ENCODE results near the gene RALGDS.
"Not testable (repeated sequence)": the region's sequence is repeated elsewhere in the genome, so short reads cannot be mapped to it uniquely, and the experiment has no call there.

The RALGDS gene

GRCh38 chr9:133064241-133065069 lies 56.6 kb downstream of the RALGDS start:
- no peak for DNase-seq

- no peak for DNase-seq
Observed at GRCh38 chr9:133063500-133064231, 57.4 kb downstream of the RALGDS start.

GRCh38 chr9:133063159-133063499 lies 57.9 kb downstream of the RALGDS start:
- DNase-seq: no peak

GRCh38 chr9:133062569-133062968 lies 58.5 kb downstream of the RALGDS start:
- not testable (repeated sequence) for DNase-seq

- not testable (repeated sequence) for DNase-seq
Observed at GRCh38 chr9:133061764-133062145, 59.3 kb downstream of the RALGDS start, which contains the start of gene CEL. TSS of gene CEL (plus strand) at chr9:133061981. CDS start at chr9:133062003, 22 bp downstream.

- not testable (repeated sequence) for DNase-seq
Observed at GRCh38 chr9:133061019-133061763, 59.8 kb downstream of the RALGDS start.

GRCh38 chr9:133060417-133060841 lies 60.6 kb downstream of the RALGDS start:
- no peak for DNase-seq

GRCh38 chr9:133059623-133060022 lies 61.4 kb downstream of the RALGDS start:
- DNase-seq: no peak

- no peak for DNase-seq
Observed at GRCh38 chr9:133058550-133059320, 62.3 kb downstream of the RALGDS start.

GRCh38 chr9:133058071-133058470 lies 63.0 kb downstream of the RALGDS start:
- DNase-seq: no peak

GRCh38 chr9:133057553-133057952 lies 63.5 kb downstream of the RALGDS start:
- DNase-seq: no peak

GRCh38 chr9:133057006-133057405 lies 64.0 kb downstream of the RALGDS start:
- no peak for DNase-seq

GRCh38 chr9:133056533-133056932 lies 64.5 kb downstream of the RALGDS start:
- no peak for DNase-seq

- no peak for DNase-seq
Observed at GRCh38 chr9:133055788-133056420, 65.1 kb downstream of the RALGDS start.

- DNase-seq: no peak
Observed at GRCh38 chr9:133054966-133055365, 66.1 kb downstream of the RALGDS start.

- DNase-seq: no peak
Observed at GRCh38 chr9:133054194-133054890, 66.7 kb downstream of the RALGDS start.

- no peak for DNase-seq
Observed at GRCh38 chr9:133051966-133052539, 69.0 kb downstream of the RALGDS start.

GRCh38 chr9:133051281-133051900 lies 69.6 kb downstream of the RALGDS start:
- no peak for DNase-seq

- no peak for DNase-seq
Observed at GRCh38 chr9:133050781-133051180, 70.3 kb downstream of the RALGDS start.

- no peak for DNase-seq
Observed at GRCh38 chr9:133050142-133050541, 70.9 kb downstream of the RALGDS start.

- DNase-seq: no peak
Observed at GRCh38 chr9:133049043-133049442, 72.0 kb downstream of the RALGDS start.

Data from DMS 273 treated with DMSO at 0.1 percent for 48 hours (cell line).